GM12878 (cell line): ENCODE measurements around the gene TAS2R39.

Source experiments
- EP300 ChIP-seq, 2 experiments: fragments of 150-350 bp in 1 of 2; IDR thresholded peaks; 2 replicates each; pipeline ENCODE4 v1.6.1; 2011 to 2012; ENCODE audit warnings: low read depth in 2 of 2, low read length in 2 of 2, borderline replicate concordance in 1 of 2, improper control_type of control experiment in 1 of 2, inconsistent platforms in 1 of 2; ENCODE audit not compliant: control insufficient read depth in 1 of 2
- TF ChIP-seq, protein P1 (sequence below): IDR thresholded peaks from 2 replicates; pipeline ENCODE4 v1.6.1; 2012; ENCODE audit warnings: low read depth, low read length, improper control_type of control experiment
- TF ChIP-seq, protein P2 (sequence below), 3 experiments: IDR thresholded peaks in 2 of 3; conservative IDR thresholded peaks in 1 of 3; 2 replicates each; pipeline ENCODE4 v1.5.1; 2011; ENCODE audit warnings: low read depth in 3 of 3, low read length in 3 of 3, mild to moderate bottlenecking in 3 of 3, control low read depth in 2 of 3, moderate library complexity in 2 of 3, inconsistent platforms in 1 of 3, mixed read lengths in 1 of 3; ENCODE audit not compliant: control insufficient read depth in 2 of 3, insufficient read depth in 1 of 3; ENCODE audit errors: extremely low read depth in 1 of 3

DNA sequence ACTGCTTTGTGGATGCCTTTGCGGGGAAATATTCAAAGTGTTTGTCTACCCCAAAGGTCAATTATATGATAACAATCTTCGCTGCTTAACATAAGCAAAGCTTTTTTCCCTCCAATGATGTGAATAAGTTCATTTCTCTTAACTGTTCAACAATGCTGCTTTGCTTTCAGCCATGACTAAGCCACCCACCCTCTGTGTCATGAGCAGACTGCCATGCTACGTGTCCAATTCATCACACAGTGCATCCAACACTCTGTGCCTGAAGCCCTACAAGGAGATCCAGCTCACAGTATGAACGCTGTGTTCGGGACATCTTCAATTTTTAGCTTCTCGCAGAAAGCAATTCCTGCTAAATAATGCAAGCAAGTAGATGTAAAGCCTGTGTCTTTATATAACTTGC, 32.9 kb downstream of the TAS2R39 start:
- TF ChIP-seq, protein P1, sequence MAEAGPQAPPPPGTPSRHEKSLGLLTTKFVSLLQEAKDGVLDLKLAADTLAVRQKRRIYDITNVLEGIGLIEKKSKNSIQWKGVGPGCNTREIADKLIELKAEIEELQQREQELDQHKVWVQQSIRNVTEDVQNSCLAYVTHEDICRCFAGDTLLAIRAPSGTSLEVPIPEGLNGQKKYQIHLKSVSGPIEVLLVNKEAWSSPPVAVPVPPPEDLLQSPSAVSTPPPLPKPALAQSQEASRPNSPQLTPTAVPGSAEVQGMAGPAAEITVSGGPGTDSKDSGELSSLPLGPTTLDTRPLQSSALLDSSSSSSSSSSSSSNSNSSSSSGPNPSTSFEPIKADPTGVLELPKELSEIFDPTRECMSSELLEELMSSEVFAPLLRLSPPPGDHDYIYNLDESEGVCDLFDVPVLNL = no peak
- no peak for TF ChIP-seq EP300 (IDR thresholded peaks at IDR 0.05; ENCODE audit: borderline replicate concordance in 1 of 2, control insufficient read depth in 1 of 2, low read depth in 2 of 2, low read length in 2 of 2)
- TF ChIP-seq, protein P2, sequence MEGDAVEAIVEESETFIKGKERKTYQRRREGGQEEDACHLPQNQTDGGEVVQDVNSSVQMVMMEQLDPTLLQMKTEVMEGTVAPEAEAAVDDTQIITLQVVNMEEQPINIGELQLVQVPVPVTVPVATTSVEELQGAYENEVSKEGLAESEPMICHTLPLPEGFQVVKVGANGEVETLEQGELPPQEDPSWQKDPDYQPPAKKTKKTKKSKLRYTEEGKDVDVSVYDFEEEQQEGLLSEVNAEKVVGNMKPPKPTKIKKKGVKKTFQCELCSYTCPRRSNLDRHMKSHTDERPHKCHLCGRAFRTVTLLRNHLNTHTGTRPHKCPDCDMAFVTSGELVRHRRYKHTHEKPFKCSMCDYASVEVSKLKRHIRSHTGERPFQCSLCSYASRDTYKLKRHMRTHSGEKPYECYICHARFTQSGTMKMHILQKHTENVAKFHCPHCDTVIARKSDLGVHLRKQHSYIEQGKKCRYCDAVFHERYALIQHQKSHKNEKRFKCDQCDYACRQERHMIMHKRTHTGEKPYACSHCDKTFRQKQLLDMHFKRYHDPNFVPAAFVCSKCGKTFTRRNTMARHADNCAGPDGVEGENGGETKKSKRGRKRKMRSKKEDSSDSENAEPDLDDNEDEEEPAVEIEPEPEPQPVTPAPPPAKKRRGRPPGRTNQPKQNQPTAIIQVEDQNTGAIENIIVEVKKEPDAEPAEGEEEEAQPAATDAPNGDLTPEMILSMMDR (IDR thresholded peaks at IDR 0.05 in 2 of 3, conservative IDR thresholded peaks at IDR 0.05 in 1 of 3; ENCODE audit: control insufficient read depth in 2 of 3, extremely low read depth in 1 of 3, insufficient read depth in 1 of 3, low read depth in 3 of 3, low read length in 3 of 3) = no peak
